GM19043 (cell line): ENCODE data around the gene TRIM41.
A peak's percentile ranks its signal among the peaks of the same experiment; 100 is the strongest.
"Not testable (repeated sequence)": the region's sequence is repeated elsewhere in the genome, so short reads cannot be mapped to it uniquely, and the experiment has no call there.

Experiments
- ATAC-seq: cut with Tn5 transposase; IDR thresholded peaks from one replicate; pipeline ENCODE4 v1.9.1; 2021; ENCODE audit warnings: low read depth; ENCODE audit not compliant: unreplicated experiment

TRIM41 gene

GRCh38 chr5:181245427-181246275 lies 22.6 kb downstream of the TRIM41 start:
- ATAC-seq = no peak

GRCh38 chr5:181246276-181247049 lies 23.4 kb downstream of the TRIM41 start:
- peak; percentile 35 for ATAC-seq

- no peak for ATAC-seq
These were observed 25.2 kb downstream of the TRIM41 start for GRCh38 chr5:181248277-181248676.

GRCh38 chr5:181255276-181255675 lies 32.2 kb downstream of the TRIM41 start:
- ATAC-seq = no peak

- no peak for ATAC-seq
These were observed 32.9 kb downstream of the TRIM41 start for GRCh38 chr5:181255836-181256578.

- ATAC-seq = no peak
These were observed 35.5 kb downstream of the TRIM41 start for GRCh38 chr5:181258576-181258975.

- no peak for ATAC-seq
These were observed 36.2 kb downstream of the TRIM41 start for GRCh38 chr5:181259283-181259682.

GRCh38 chr5:181259974-181260719 lies 37.1 kb downstream of the TRIM41 start:
- no peak for ATAC-seq

GRCh38 chr5:181260720-181261319 lies 37.7 kb downstream of the TRIM41 start, which contains the start of gene TRIM52:
Gene TRIM52 (minus strand): TSS chr5:181261143. CDS start chr5:181260813, 330 bp downstream.
- peak; percentile 73 for ATAC-seq

GRCh38 chr5:181261320-181262049 lies 38.4 kb downstream of the TRIM41 start:
- ATAC-seq = peak; percentile 52

- ATAC-seq = no peak
These were observed 40.6 kb downstream of the TRIM41 start for GRCh38 chr5:181263633-181264032.

- ATAC-seq = no peak
These were observed 42.1 kb downstream of the TRIM41 start for GRCh38 chr5:181265092-181265671.

- ATAC-seq = not testable (repeated sequence)
These were observed 44.3 kb downstream of the TRIM41 start for GRCh38 chr5:181267291-181267904.

- not testable (repeated sequence) for ATAC-seq
These were observed 44.8 kb downstream of the TRIM41 start for GRCh38 chr5:181267907-181268306.

- no peak for ATAC-seq
These were observed 48.0 kb downstream of the TRIM41 start for GRCh38 chr5:181271081-181271480.

GRCh38 chr5:181273433-181273744 lies 50.3 kb downstream of the TRIM41 start:
- ATAC-seq = not testable (repeated sequence)

- no peak for ATAC-seq
These were observed 57.2 kb downstream of the TRIM41 start for GRCh38 chr5:181280251-181280762.
